NCI-H774 (cell line): ENCODE data around the gene FAM114A2.
A peak's percentile ranks its signal among the peaks of the same experiment; 100 is the strongest.
"Not testable (repeated sequence)": the region's sequence is repeated elsewhere in the genome, so short reads cannot be mapped to it uniquely, and the experiment has no call there.

Experiments
- DNase-seq: peaks from one replicate; lab custom pipeline; 2025; lab: John Stamatoyannopoulos, UW

FAM114A2 gene

GRCh38 chr5:154047324-154047723, 8.6 kb upstream of the FAM114A2 start:
- no peak for DNase-seq

- no peak for DNase-seq
Observed at GRCh38 chr5:154046486-154046885, 7.8 kb upstream of the FAM114A2 start.

DNA sequence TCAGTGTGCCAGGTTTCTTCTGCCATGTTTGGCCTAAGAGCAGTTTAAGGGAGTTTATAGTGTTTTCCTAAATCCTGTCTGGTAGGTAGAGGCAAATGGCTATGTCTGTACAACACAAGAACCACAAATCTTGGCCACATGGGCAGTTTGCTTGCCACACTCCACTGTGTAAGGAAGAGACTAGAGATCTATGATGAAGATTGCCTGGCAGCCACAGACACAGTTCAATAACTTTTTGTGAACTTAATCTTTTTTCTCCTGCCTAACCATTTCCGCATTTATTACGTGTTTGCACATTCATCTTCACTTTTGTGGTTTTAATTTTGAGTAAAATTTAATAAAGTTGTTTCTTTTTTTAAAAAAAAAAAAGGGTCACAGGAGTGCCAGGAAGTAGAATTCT, 5.9 kb upstream of the FAM114A2 start:
- no peak for DNase-seq

DNA sequence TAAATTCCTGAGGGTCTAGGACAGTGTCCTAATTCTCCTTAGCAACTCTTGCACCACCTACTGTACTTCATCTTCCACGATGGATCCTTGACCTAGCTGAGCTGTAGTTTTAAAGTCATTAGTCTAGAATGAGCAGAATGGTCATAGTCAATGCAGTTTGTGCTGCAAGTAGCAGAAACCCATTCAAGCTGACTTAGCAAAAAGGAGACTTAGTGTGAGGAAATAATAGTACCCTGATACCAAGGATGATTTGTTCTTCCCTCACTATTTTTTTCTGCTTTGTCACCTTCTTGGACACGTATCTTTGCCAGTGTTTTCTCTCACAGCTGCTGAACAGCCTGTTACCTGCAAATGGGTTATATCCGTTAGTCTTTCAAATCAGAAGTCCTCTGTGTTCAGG, 5.4 kb upstream of the FAM114A2 start:
- DNase-seq = no peak

DNA sequence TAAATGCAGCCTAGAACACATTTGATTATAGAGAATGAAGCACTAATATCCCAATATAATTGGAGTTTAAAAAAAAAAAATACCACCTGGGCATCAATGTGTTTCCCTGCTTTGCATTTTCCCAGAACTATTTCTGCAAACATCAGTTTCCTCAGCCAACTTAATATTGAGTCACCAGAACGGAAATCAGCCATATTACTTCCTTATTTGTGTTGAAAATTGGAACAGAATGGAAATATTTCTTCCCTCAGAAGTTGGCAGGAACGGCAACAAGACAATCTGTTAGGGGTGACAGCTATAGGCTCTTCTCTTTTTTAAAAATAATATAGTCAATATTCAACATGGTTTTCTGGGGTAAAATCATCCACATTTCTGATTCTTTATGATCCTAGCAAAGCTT, 4.1 kb upstream of the FAM114A2 start:
- no peak for DNase-seq

DNA sequence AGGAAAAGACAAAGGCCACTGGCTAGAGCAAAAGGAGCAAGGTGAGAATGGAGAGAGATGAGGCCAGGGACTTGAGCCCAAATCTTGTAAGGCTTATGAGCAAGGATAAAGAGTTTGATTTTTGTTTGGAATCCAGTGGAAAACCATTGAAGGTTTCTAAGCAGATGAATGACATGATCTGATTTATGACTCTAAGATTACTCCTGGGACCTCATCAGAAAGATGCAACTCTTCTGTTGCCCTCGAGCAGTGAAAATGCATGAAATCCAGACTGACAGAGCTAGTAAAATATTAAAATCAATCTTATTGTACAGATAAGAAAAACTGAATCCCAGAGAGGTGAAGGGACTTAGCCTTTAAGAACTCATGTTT, 734 bp upstream of the FAM114A2 start:
- DNase-seq = no peak

GRCh38 chr5:154038261-154038706, 426 bp downstream of the FAM114A2 start:
- peak; percentile 4 for DNase-seq

DNA sequence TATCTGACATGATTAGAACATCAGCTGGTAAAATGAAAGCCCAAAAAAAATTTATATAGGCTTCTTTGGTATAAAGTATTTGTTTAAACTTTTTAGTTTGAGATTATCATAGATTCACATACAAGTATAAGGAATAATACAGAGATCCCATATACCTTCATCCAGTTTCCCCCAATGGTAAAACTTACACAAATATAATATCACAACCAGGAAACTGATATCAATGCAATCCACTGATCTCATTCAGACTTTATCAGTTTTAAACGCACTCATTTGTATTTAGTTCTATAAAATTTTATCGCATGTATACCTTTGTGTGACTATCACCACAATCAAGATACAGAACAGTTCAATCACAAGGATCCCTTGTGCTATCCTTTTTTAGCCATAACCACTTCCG, 3.8 kb downstream of the FAM114A2 start:
- DNase-seq = no peak

DNA sequence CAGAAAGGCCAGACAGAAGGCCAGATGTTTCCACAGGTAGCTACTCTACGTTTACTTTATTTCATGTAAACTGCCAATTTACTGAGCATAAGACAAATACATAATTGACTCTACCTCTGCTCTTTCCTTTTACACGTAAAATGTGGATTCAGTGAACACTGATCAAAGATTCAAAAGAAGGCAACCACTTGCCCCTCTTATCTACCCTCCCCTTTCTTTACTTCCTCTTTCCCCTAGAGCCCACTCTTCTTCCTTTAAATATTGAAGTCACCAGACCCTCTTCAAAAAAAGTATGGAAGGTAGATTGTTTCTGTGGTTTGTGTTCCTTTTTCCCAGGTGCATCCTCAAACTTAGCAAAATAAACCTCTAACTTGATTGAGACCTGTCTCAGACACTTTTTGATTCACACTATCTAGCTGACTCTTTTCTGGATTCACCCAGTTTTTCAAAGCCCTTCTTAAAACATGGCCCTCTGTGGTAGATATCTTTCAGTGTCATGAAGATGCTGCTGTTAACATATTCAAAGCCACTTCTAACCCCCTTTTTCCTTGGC, 6.7 kb downstream of the FAM114A2 start:
- DNase-seq = no peak

GRCh38 chr5:154025951-154026350, 12.8 kb downstream of the FAM114A2 start:
- DNase-seq = no peak

- not testable (repeated sequence) for DNase-seq
Observed at GRCh38 chr5:154018919-154019318, 19.8 kb downstream of the FAM114A2 start.

DNA sequence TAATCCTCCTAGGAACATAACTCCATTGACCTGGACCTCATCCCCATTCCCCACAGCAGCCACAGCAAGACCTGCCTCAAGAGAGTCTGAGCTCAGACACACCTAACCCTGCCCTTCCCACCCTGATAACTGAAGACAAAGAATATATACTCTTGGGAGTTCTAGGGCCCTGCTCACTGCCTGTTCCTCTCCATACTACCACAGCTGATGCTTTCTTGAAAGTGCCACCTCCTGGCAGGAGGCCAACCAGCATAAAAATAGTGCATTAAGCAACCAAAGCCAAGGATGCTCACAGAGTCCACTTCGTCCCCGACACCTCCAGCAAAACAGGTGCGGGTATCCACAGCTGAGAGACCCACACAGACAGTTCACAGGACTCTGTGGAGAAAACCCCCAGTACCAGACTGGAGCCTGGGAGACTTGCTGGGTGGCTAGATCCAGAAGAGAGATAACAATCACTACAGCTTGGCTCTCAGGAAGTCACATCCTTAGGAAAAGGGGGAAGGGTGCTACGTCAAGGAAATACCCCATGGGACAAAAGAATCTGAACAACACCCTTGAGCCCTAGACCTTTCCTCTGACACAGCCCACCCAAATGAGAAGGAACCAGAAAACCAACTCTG, 23.5 kb downstream of the FAM114A2 start:
- DNase-seq = no peak

DNA sequence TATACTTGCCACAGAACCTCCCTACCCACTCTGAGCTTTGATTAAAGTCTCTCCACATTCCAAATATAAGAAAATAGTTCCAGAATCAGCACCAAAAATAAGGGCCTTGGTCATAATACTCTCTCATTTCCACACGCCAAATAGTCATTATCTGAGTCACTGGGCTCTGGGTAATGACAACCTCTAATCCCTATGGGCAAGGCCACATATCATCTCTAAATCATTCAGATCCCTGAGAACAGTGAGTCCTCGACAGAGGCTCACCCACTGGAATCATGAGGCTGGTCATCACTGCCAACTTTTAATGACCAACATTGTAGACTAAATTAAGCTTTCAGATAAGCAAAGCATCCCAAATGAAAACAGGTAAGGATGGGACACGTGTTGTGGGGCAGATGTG, 28.1 kb downstream of the FAM114A2 start:
- no peak for DNase-seq

GRCh38 chr5:154005648-154006047, 33.1 kb downstream of the FAM114A2 start:
- no peak for DNase-seq

- DNase-seq = no peak
Observed at GRCh38 chr5:154002511-154003020, 36.1 kb downstream of the FAM114A2 start.

DNA sequence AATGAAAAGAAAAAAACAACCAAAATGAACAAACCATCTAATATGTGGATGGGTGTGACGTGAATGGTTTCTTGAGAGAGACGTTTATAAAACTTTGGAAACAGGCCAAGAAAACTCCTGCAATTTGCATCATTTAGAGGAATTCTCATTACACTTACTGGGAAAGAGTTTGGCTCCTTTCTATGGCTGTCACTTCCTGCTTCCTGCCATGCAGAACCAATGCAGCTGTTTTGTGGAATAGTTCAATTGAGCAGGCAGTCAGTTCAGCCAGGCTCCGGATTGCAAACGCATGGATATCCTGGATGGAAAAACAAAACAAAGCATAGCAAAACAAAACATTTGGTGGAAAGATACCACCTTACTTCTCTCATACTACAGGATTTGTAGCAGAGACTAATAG, 36.6 kb downstream of the FAM114A2 start:
- no peak for DNase-seq

DNA sequence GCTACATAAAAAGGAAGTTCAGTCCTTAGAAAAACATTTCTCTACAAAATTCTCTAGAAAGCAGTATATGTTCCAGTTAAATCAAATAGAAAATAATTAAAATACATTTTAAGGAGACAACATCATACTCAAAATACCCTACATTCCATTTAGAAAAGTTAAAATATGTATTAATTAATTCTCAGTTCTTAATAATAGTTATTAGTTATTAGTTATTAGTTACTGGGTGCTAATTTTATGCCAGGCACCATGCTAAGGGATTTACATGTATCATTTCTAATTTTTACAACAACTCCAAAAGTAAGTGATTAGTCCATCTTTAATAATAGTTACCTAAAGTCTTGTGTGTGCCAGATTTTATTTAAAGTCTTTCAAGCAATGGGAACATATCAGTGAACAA, 38.0 kb downstream of the FAM114A2 start:
- no peak for DNase-seq

DNA sequence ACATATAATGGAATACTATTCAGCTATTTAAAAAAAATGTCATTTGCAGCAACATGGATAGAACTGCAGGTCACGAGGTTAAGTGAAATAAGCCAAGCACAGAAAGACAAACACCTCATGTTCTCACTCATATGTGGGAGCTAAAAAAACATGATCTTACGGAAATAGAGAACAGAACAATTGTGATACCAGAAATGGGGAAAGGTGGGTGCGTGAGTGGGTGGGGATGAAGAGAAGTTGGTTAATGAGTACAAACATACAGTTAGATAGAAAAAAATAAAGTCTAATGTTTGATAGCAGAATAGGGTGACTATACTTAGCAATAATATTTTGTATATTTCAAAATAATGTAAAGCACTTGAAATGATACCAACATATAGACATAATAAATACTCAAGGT, 38.7 kb downstream of the FAM114A2 start:
- DNase-seq = no peak

GRCh38 chr5:153998768-153999167, 39.9 kb downstream of the FAM114A2 start:
- no peak for DNase-seq

GRCh38 chr5:153998010-153998409, 40.7 kb downstream of the FAM114A2 start:
- no peak for DNase-seq

DNA sequence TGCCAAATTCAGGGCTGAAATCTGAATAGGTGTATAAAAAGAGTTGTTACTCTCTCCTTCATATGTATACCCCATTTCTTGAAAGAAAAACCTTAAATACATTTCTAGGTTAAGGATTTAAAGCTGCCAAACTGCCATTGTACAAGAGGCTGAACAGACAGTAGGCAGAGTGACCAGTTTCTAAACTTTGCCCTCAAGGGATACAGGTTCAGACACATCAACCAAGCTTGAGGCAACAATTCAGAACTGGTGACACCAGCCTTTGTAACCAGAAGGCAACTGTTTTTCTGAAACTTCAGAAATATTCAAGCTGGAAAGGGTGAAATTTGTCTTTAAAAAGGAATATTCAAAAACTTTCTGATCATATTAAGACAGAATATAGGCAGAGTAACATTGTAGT, 47.5 kb downstream of the FAM114A2 start:
- DNase-seq = no peak

GRCh38 chr5:153988510-153988909, 50.2 kb downstream of the FAM114A2 start:
- no peak for DNase-seq

GRCh38 chr5:153987301-153987700, 51.4 kb downstream of the FAM114A2 start:
- DNase-seq = no peak

GRCh38 chr5:153985498-153985897, 53.2 kb downstream of the FAM114A2 start:
- DNase-seq = no peak
